Thyroid gland (tissue), 4 donors: ENCODE data around the gene CRAT. TPM values are rescaled to one million over a fixed set of nuclear protein-coding genes. Genes with fewer than 3 reads are reported as not detected.

ENCODE experiments used
- DNase-seq, 2 donors: peaks; one replicate each; pipeline ENCODE4 v3.0.0-alpha.2; 2019
- H3K27ac ChIP-seq, 3 donors: fragments of 200-600 bp; sonication (generic); 1 replicate in 2 of 3; 2 replicates in 1 of 3; pipeline ENCODE4 v1.5.1; 2016 to 2019; ENCODE audit warnings: mild to moderate bottlenecking in 1 of 3, moderate library complexity in 1 of 3
- H3K27me3 ChIP-seq: fragments of 200-600 bp; sonication (generic); one replicate; pipeline ENCODE4 v1.5.1; 2019
- H3K36me3 ChIP-seq, 2 donors: fragments of 200-600 bp; sonication (generic); one replicate each; pipeline ENCODE4 v1.5.1; 2016 to 2019
- H3K4me1 ChIP-seq, 2 donors: fragments of 200-600 bp; sonication (generic); one replicate each; pipeline ENCODE4 v1.5.1; 2017 to 2019
- H3K4me3 ChIP-seq, 3 donors: fragments of 200-600 bp; sonication (generic); replicated peaks in 1 of 3; 1 replicate in 2 of 3; 2 replicates in 1 of 3; pipeline ENCODE4 v1.5.1; 2016; ENCODE audit warnings: mild to moderate bottlenecking in 1 of 3
- H3K9me3 ChIP-seq: fragments of 200-600 bp; sonication (generic); one replicate; pipeline ENCODE4 v1.5.1; 2017
- CTCF ChIP-seq, 6 experiments: fragments of 200-600 bp in 3 of 6; fragments of 450-650 bp in 3 of 6; sonication (generic) in 3 of 6; IDR thresholded peaks; one replicate each; pipeline ENCODE4 v1.5.1; 2016 to 2019; ENCODE audit warnings: antibody characterized with exemption in 6 of 6, mild to moderate bottlenecking in 2 of 6, inconsistent platforms in 1 of 6, moderate library complexity in 1 of 6
- POLR2A ChIP-seq, 2 donors: fragments of 450-650 bp; IDR thresholded peaks; one replicate each; pipeline ENCODE4 v1.6.1; 2017; ENCODE audit warnings: antibody characterized with exemption in 2 of 2, mild to moderate bottlenecking in 2 of 2, moderate library complexity in 1 of 2
- WGBS, 2 donors: methylation state at CpG; one replicate each; pipeline ENCODE4 v1.1.5; 2017; 5-methylcytosine and 5-hydroxymethylcytosine counted together
- intact Hi-C: fragments of 100-400 bp; cut with DNase I; formaldehyde crosslinking; loops from one replicate; pipeline ENCODE4 v1.15.1; 2023
- total RNA-seq, 4 donors: library from RNA; depleted of rRNA; stranded (reverse); fragments of >200 nt; gene quantifications; one replicate each; pipeline ENCODE4 v1.2.3, GENCODE V29; 2016

CRAT gene
- total RNA-seq, 4 donors from 2014 or later, result 44.0 to 59.0 (median 54.1) TPM

DNA sequence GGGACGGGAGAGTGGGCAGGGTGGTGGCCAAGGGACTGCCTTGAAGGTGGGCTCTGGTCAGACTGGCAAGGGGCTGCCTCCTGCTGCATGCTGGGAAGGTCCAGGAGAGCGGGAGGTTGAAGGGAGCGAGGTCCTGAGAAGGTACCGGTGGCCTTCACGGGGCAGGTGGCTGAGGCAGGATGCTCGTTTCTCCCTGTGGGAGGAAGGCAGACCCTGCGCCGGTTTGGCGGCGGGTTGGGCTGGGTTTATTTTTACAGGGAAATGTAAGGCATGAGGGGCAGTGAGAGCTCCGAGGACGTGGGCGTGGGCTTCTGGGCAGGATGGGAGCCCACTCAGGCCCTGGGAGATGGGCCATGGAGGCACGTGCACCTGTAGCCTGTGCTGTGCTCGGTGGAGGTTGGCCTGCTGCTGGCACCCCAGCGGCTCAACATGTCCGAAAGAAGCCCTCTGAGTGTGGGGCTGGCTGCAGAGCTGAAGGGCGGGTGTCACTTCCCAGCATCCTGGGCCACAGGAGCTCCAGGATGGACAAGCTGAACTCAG lies 40.1 kb upstream of the CRAT start:
- intact Hi-C loops, result no loop called here
- Histone ChIP-seq H3K27ac (no peak overlapping the region), H3K4me1 (peaks cover 13 to 15% of the 10 kb centered on the region in 2 donors), H3K27me3 (no peaks in the 10 kb centered on the region), H3K36me3 (peaks cover 0 to 3% of the 10 kb centered on the region in 2 donors), H3K4me3 (no peak overlapping the region), H3K9me3 (no peaks in the 10 kb centered on the region)
- WGBS, 2 donors, result 87 to 90% methylated on average over 17 to 18 of the region's 18 CpGs
- DNase-seq, result no peak
- TF ChIP-seq POLR2A (IDR thresholded peaks at IDR 0.05), result no peak
- no peak for TF ChIP-seq CTCF (IDR thresholded peaks at IDR 0.05)

DNA sequence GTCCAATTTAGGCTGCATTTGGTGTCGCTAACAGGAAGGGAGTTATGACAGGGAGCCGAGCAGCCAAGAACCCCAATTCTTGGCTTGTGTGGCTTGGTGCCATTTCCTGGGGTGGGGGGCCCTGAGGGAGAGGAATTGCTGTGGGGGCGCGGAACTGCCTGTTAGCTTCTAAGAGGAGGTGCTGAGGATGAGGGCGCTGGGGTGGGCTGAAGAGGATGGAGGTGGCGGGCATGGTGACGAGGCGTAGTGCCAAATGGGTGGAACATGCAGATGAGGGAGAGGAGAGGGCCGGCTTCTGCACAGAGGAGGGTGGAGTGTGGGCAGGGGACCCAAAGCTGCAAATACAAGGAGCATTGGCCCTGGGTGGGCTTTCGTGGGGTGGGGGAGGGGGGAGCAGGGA lies 39.5 kb upstream of the CRAT start:
- DNase-seq, result no peak
- no peaks in the 10 kb centered on the region for H3K9me3 ChIP-seq
- no peaks in the 10 kb centered on the region for H3K27me3 ChIP-seq
- intact Hi-C loops, result no loop called here
- peaks cover 0 to 3% of the 10 kb centered on the region in 2 donors for H3K36me3 ChIP-seq
- no peak overlapping the region for H3K27ac ChIP-seq
- peaks cover 19 to 21% of the 10 kb centered on the region in 2 donors for H3K4me1 ChIP-seq
- WGBS, 2 donors, result 88 to 90% methylated on average over 10 of the region's 10 CpGs
- no peak for TF ChIP-seq CTCF (IDR thresholded peaks at IDR 0.05)
- TF ChIP-seq POLR2A (IDR thresholded peaks at IDR 0.05), result no peak
- H3K4me3 ChIP-seq, result no peak overlapping the region

DNA sequence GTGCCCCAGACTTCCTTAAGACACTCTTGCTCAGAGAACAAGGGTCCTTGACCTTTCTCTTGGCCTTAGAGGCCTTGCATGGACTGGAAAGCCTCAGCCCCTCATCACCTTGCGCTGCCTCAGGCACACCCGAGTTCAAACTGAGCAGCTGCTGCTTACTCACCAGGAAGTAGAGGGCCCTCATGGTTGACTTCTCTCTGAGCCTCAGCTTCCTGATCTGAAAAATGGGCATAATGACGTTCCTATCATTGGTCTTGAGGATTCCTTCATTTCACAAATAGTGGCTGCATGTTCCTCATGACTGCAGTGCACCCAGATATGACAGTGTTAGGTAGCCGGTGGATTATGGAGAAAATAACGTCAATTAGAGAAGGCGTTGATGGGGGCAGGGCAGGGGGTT lies 38.8 kb upstream of the CRAT start:
- WGBS, 2 donors, result 85 to 89% methylated on average over 6 of the region's 6 CpGs
- intact Hi-C loops, result no loop called here
- no peak overlapping the region for H3K4me3 ChIP-seq
- no peaks in the 10 kb centered on the region for H3K27me3 ChIP-seq
- peaks cover 0 to 3% of the 10 kb centered on the region in 2 donors for H3K36me3 ChIP-seq
- H3K9me3 ChIP-seq, result no peaks in the 10 kb centered on the region
- TF ChIP-seq CTCF (IDR thresholded peaks at IDR 0.05), result no peak
- no peak for TF ChIP-seq POLR2A (IDR thresholded peaks at IDR 0.05)
- H3K27ac ChIP-seq, result no peak overlapping the region
- peaks cover 24 to 27% of the 10 kb centered on the region in 2 donors for H3K4me1 ChIP-seq
- DNase-seq, result no peak

DNA sequence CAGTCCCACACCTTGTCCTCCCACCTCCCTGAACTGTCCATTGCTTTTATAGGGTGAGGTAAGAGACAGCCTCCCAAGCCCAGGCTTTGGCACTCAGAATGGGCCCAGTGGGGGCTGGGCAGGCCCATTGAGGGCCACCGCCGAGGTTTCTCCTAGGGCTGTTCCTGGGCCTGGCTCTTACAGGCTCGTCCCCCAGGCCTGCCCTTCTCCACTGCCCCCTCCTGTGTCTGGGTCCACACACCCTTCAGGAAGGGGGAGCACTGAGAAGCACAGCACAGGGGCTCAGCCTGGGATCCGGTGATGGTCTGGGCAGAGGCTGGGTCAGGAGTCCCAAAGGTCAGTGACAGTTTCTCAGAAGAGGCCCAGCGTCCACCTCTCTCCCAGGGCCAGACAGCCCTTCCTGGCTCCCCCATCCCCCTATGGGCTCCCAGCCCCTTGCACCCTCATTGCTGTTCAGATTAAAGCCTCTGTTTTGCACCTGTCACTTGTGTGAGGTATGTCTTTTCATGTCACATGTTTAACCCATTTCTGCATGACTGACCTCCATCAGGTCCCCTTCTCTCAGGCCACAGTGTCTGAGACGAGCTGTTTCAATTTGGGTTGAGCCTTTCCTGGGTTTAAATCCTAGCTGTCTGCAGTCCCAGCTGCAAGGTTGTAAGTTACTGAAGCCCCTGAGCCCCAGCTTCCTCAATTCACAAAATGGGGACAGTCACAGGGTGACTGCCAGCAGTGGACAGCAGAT lies 38.0 kb upstream of the CRAT start:
- intact Hi-C loops, result no loop called here
- peaks cover 25 to 35% of the 10 kb centered on the region in 2 donors for H3K4me1 ChIP-seq
- no peak for DNase-seq

More for the DNA sequence above, 38.0 kb upstream of the CRAT start:
- Histone ChIP-seq H3K4me3 (no peak overlapping the region), H3K9me3 (no peaks in the 10 kb centered on the region), H3K27ac (peak overlapping the region in 1 of 3 donors; percentile 100), H3K27me3 (no peaks in the 10 kb centered on the region), H3K36me3 (peaks cover 0 to 3% of the 10 kb centered on the region in 2 donors)
- TF ChIP-seq POLR2A (IDR thresholded peaks at IDR 0.05), result no peak
- TF ChIP-seq CTCF (IDR thresholded peaks at IDR 0.05), result no peak
- WGBS, 2 donors, result 85 to 86% methylated on average over 4 to 6 of the region's 6 CpGs
